ENCODE results near the gene CFD.

GRCh38 chr19:867855-868457, 8.5 kb downstream of the CFD start:
- TF ChIP-seq CTCF (IDR thresholded peaks at IDR 0.05; ENCODE audit: low read depth, low read length, missing input control) = no peak
- TF ChIP-seq ZBTB33 (IDR thresholded peaks at IDR 0.05) = no peak
- TF ChIP-seq TAF1 (conservative IDR thresholded peaks at IDR 0.05) = no peak
- no peak for TF ChIP-seq MAX (IDR thresholded peaks at IDR 0.05)
